Measurements from ENCODE around the gene TFR2. TPM values are rescaled to one million over a fixed set of nuclear protein-coding genes. Genes with fewer than 3 reads are reported as not detected.

Gene TFR2
- total and polyA plus RNA-seq, 2 of the 13 experiments (the other 11 are each of a cell fraction or from before 2014, with no cell fraction given) = 36.9 to 64.2 TPM

GRCh38 chr7:100584683-100585510, 56.5 kb downstream of the TFR2 start (continued):
- TF ChIP-seq MAX (IDR thresholded peaks at IDR 0.05) = no peak
- peak; percentile 49 for TF ChIP-seq SAP130 (CRISPR knock-in tag; IDR thresholded peaks at IDR 0.05; ENCODE audit: low read depth)
- no peak for TF ChIP-seq ZBTB34 (CRISPR knock-in tag; IDR thresholded peaks at IDR 0.05)
- no peak for TF ChIP-seq SP140L (CRISPR knock-in tag; IDR thresholded peaks at IDR 0.05; ENCODE audit: borderline replicate concordance)
- TF ChIP-seq NAIF1 (CRISPR knock-in tag; IDR thresholded peaks at IDR 0.05; ENCODE audit: borderline replicate concordance) = no peak
- TF ChIP-seq XBP1 (CRISPR knock-in tag; IDR thresholded peaks at IDR 0.05) = no peak
- no peak for TF ChIP-seq SATB2 (CRISPR knock-in tag; IDR thresholded peaks at IDR 0.05)
- 0 out of 2 replicates have a peak, but pooled peaks have one; percentile 36 for TF ChIP-seq PITX1 (CRISPR knock-in tag; IDR thresholded peaks at IDR 0.05)
- TF ChIP-seq SP2 (CRISPR knock-in tag; IDR thresholded peaks at IDR 0.05) = no peak
- TF ChIP-seq ZNF281 (CRISPR knock-in tag; IDR thresholded peaks at IDR 0.05; ENCODE audit: borderline replicate concordance) = peak; percentile 36; the same call in 1 of the 2 replicates
- no peak for TF ChIP-seq IKZF1 (IDR thresholded peaks at IDR 0.05)
- TF ChIP-seq BRCA1 (CRISPR knock-in tag; IDR thresholded peaks at IDR 0.05) = no peak
- TF ChIP-seq ZNF263 (CRISPR knock-in tag; IDR thresholded peaks at IDR 0.05) = peak; percentile 56; the same call in 1 of the 2 replicates
- TF ChIP-seq MED8 (CRISPR knock-in tag; IDR thresholded peaks at IDR 0.05; ENCODE audit: insufficient replicate concordance) = no peak
- 0 out of 2 replicates have a peak, but pooled peaks have one; percentile 23 for TF ChIP-seq BORCS8-MEF2B (CRISPR knock-in tag; IDR thresholded peaks at IDR 0.05)
- TF ChIP-seq MBD4 (IDR thresholded peaks at IDR 0.05; ENCODE audit: borderline replicate concordance, low read length) = no peak
- no peak for TF ChIP-seq ZNF710 (CRISPR knock-in tag; IDR thresholded peaks at IDR 0.05; ENCODE audit: borderline replicate concordance)
- no peak for TF ChIP-seq ONECUT2 (CRISPR knock-in tag; IDR thresholded peaks at IDR 0.05)
- no peak for TF ChIP-seq POGK (CRISPR knock-in tag; conservative IDR thresholded peaks at IDR 0.05)
